Loucy (cell line): ENCODE measurements around the gene VEGFD.

Source experiments
- H2AFZ ChIP-seq: fragments of 200-600 bp; sonication (generic); 2 replicates; pipeline ENCODE4 v1.6.0; 2016; ENCODE audit warnings: antibody characterized with exemption, mild to moderate bottlenecking, low read length, moderate library complexity
- H3F3A ChIP-seq: fragments of 200-600 bp; 2 replicates; pipeline ENCODE4 v1.6.0; 2016; ENCODE audit warnings: antibody characterized with exemption, low read depth, mild to moderate bottlenecking
- H3K27me3 ChIP-seq: fragments of 200-600 bp; sonication (generic); 2 replicates; pipeline ENCODE4 v1.6.1; 2014; ENCODE audit warnings: low read length, mild to moderate bottlenecking; ENCODE audit not compliant: insufficient read depth, poor library complexity, severe bottlenecking
- H3K36me3 ChIP-seq: fragments of 200-600 bp; sonication (generic); 2 replicates; pipeline ENCODE4 v1.6.1; 2016; ENCODE audit warnings: low read length; ENCODE audit not compliant: insufficient read depth
- H3K4me1 ChIP-seq: fragments of 200-600 bp; sonication (generic); 2 replicates; pipeline ENCODE4 v1.5.1; 2014; ENCODE audit warnings: low read length, mild to moderate bottlenecking; ENCODE audit not compliant: insufficient read depth, poor library complexity, severe bottlenecking
- H3K4me2 ChIP-seq: fragments of 200-600 bp; sonication (generic); 2 replicates; pipeline ENCODE4 v1.6.0; 2014; ENCODE audit warnings: antibody characterized with exemption, low read length, low read depth, mild to moderate bottlenecking; ENCODE audit not compliant: poor library complexity, severe bottlenecking
- H3K4me3 ChIP-seq: fragments of 200-600 bp; sonication (generic); 2 replicates; pipeline ENCODE4 v1.5.1; 2014; ENCODE audit warnings: low read length, mild to moderate bottlenecking, mixed read lengths; ENCODE audit not compliant: poor library complexity, severe bottlenecking
- H3K79me2 ChIP-seq: fragments of 200-600 bp; sonication (generic); 2 replicates; pipeline ENCODE4 v1.6.1; 2014; ENCODE audit warnings: low read length; ENCODE audit not compliant: insufficient read depth
- H3K9ac ChIP-seq: fragments of 200-600 bp; sonication (generic); 2 replicates; pipeline ENCODE4 v1.6.0; 2014; ENCODE audit warnings: mild to moderate bottlenecking, low read depth, low read length, moderate library complexity; ENCODE audit not compliant: poor library complexity, severe bottlenecking
- H3K9me2 ChIP-seq: fragments of 200-600 bp; sonication (generic); replicated peaks from 2 replicates; pipeline ENCODE4 v1.6.1; 2016; ENCODE audit warnings: low read depth, low read length, mixed read lengths
- H3K9me3 ChIP-seq: fragments of 200-600 bp; sonication (generic); 2 replicates; pipeline ENCODE4 v1.6.1; 2014; ENCODE audit warnings: mild to moderate bottlenecking, antibody characterized with exemption, low read length, low read depth; ENCODE audit not compliant: insufficient read depth
- H4K20me1 ChIP-seq: fragments of 200-600 bp; sonication (generic); 2 replicates; pipeline ENCODE4 v1.6.0; 2014; ENCODE audit warnings: antibody characterized with exemption, low read length, mild to moderate bottlenecking; ENCODE audit not compliant: insufficient read depth, poor library complexity, severe bottlenecking
- EZH2phosphoT487 ChIP-seq: fragments of 200-600 bp; IDR thresholded peaks from 2 replicates; pipeline ENCODE4 v1.6.1; 2018; ENCODE audit warnings: antibody characterized with exemption, mild to moderate bottlenecking, moderate library complexity, borderline replicate concordance
- TF ChIP-seq, protein P1 (sequence below): fragments of 200-600 bp; sonication (generic); conservative IDR thresholded peaks from 2 replicates; pipeline ENCODE4 v1.5.1; 2014; ENCODE audit warnings: mild to moderate bottlenecking, antibody characterized with exemption, low read length

VEGFD gene

DNA sequence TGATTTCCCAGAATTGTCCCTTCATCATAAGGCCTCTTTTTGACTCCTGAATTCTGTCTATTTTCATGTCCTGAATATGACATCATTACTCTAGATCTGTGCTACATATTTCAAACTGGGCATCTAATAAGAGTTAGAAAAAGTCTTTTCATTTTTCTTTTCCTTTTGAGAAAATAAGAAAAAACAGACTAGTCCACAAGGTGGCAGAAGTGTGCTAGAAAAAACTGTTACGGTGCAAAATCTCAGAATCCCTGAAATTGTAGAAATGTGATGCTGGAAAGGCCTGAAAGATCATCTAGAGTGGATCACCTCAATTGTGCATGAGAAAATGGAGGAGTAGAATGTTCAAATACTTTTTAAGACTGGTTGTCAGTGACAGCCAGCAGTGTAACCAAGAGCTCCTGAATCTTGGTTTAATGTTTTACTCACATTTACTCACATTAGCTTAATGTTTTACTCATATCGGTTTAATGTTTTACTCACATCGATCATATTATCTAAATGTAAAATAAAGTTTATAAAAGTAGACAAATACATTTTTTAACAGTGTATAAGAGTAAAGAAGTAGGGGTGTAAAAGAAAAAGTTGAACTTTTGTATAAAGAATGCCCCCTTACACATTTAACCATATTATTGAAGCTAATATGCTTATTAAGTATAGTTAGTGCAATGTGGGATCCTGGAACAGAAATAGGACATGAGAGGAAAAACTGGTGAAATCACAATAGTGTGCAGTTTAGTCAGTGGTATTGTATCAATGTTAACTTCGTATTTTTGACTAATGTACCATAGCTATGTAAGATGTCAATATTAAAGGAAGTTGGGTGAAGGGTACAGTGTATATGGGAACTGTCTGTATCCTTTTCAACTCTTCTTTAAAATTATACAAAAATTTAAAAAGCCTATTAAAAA, 84.0 kb downstream of the VEGFD start:
- no peak overlapping the region for H3K9ac ChIP-seq
- H2AFZ ChIP-seq = no peak overlapping the region
- H3K4me1 ChIP-seq = no peaks in the 10 kb centered on the region
- no peaks in the 10 kb centered on the region for H3K36me3 ChIP-seq
- H3K27me3 ChIP-seq = no peaks in the 10 kb centered on the region
- no peaks in the 10 kb centered on the region for H3K9me2 ChIP-seq
- H3K4me2 ChIP-seq = no peak overlapping the region
- H3K9me3 ChIP-seq = no peaks in the 10 kb centered on the region
- H4K20me1 ChIP-seq = no peaks in the 10 kb centered on the region
- H3K4me3 ChIP-seq = no peak overlapping the region
- H3K79me2 ChIP-seq = no peaks in the 10 kb centered on the region
- no peaks in the 10 kb centered on the region for H3F3A ChIP-seq
- TF ChIP-seq, protein P1, sequence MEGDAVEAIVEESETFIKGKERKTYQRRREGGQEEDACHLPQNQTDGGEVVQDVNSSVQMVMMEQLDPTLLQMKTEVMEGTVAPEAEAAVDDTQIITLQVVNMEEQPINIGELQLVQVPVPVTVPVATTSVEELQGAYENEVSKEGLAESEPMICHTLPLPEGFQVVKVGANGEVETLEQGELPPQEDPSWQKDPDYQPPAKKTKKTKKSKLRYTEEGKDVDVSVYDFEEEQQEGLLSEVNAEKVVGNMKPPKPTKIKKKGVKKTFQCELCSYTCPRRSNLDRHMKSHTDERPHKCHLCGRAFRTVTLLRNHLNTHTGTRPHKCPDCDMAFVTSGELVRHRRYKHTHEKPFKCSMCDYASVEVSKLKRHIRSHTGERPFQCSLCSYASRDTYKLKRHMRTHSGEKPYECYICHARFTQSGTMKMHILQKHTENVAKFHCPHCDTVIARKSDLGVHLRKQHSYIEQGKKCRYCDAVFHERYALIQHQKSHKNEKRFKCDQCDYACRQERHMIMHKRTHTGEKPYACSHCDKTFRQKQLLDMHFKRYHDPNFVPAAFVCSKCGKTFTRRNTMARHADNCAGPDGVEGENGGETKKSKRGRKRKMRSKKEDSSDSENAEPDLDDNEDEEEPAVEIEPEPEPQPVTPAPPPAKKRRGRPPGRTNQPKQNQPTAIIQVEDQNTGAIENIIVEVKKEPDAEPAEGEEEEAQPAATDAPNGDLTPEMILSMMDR = peak; percentile 56
- TF ChIP-seq EZH2phosphoT487 = no peak

DNA sequence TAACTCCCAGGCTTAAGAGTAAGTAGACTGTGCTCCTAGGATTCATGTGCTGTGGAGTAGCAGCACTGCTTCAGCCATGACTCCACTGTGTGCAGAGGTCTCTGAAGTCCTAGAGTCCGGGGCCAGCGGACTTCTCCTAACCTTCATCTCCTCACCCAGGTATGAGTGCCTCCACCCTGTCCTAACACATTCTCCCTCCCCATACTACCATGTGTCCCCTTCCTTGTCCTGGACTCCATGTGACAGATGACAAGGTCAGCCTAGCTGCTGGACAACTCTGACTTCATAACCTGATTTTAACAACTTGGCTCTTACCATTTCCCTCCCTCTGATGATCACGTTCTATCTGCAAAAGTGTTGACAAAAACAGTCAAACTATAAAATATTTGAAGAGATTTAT, 85.4 kb downstream of the VEGFD start:
- Histone ChIP-seq H3K4me2 (no peak overlapping the region), H3K36me3 (no peaks in the 10 kb centered on the region), H3K9me2 (no peaks in the 10 kb centered on the region), H4K20me1 (no peaks in the 10 kb centered on the region), H3K79me2 (no peaks in the 10 kb centered on the region), H3K4me1 (no peaks in the 10 kb centered on the region), H3K4me3 (no peak overlapping the region), H2AFZ (no peak overlapping the region), H3F3A (no peaks in the 10 kb centered on the region), H3K27me3 (no peaks in the 10 kb centered on the region), H3K9me3 (no peaks in the 10 kb centered on the region), H3K9ac (no peak overlapping the region)
- TF ChIP-seq EZH2phosphoT487 = no peak
- TF ChIP-seq, protein P1 = no peak

DNA sequence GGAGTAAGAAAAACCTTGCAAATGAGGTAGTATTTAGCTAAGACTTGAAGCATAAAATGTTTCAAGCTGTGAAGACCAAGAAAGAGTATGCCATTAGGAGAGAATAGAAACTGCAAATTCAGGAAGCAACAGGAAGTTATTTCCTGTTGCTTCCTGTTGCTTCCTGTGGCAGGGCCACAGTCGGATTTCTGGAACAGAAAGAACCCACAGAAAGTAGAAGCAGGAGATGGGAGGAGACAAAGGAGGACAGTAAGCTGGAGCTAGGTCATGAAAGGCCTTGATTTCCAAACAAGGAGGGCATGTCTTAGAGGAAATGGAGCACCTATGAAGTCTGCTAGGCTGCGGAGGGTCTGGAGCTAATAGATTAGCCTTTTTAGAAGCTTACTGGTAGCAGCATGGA, 86.0 kb downstream of the VEGFD start:
- H3K9me2 ChIP-seq = no peaks in the 10 kb centered on the region
- no peak overlapping the region for H3K4me2 ChIP-seq
- H3K79me2 ChIP-seq = no peaks in the 10 kb centered on the region
- H3K4me3 ChIP-seq = no peak overlapping the region
- no peaks in the 10 kb centered on the region for H3F3A ChIP-seq
- 0 out of 2 replicates have a peak overlapping the region, but pooled peaks have one; percentile 43 for H2AFZ ChIP-seq
- H3K9ac ChIP-seq = no peak overlapping the region
- H4K20me1 ChIP-seq = no peaks in the 10 kb centered on the region
- H3K36me3 ChIP-seq = no peaks in the 10 kb centered on the region
- no peaks in the 10 kb centered on the region for H3K27me3 ChIP-seq
- no peaks in the 10 kb centered on the region for H3K4me1 ChIP-seq
- no peak for TF ChIP-seq EZH2phosphoT487
- TF ChIP-seq, protein P1 = no peak
- H3K9me3 ChIP-seq = no peaks in the 10 kb centered on the region
